ENCODE data around the gene KCNMA1. TPM values are rescaled to one million over a fixed set of nuclear protein-coding genes. Genes with fewer than 3 reads are reported as not detected.

KCNMA1 gene
- total and polyA plus RNA-seq, 4 experiments from 2014 or later, result 0.26 TPM; not detected in 3

DNA sequence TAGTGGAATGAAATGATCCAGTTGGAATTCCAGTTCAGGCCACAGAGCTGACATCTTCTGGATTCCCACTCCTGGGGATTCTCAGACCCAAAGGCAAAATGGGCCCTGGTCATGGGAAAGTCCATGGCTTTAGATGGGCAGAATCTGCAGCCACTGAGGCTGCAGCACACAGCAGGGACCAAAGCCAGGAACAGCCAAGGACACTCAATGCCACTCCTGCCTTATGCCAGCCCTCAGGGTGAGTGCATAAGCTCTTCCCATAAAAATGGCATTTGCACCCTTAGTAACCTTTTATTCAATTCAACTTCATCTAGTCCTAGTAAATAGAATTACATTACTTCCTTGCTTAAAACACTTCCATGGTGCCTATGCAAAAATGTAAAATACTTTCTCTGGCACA, 274.4 kb downstream of the KCNMA1 start:
- DNase-seq, result no peak
- H3K9me3 Mint-ChIP-seq, result peaks cover 0 to 3% (median 0%) of the 10 kb centered on the region in 8 donors
- H3K27ac Mint-ChIP-seq, result no peak overlapping the region
- Histone ChIP-seq H3K9me3 (ENCODE audit: control insufficient read depth in 1 of 2, low read length in 2 of 2) (no peaks in the 10 kb centered on the region), H3K36me3 (ENCODE audit: insufficient read depth, low read length) (no peaks in the 10 kb centered on the region), H3K27me3 (ENCODE audit: insufficient read depth, low read length) (no peaks in the 10 kb centered on the region), H3K4me1 (ENCODE audit: insufficient read depth, low read length) (no peaks in the 10 kb centered on the region), H3K4me3 (ENCODE audit: low read length in 2 of 2) (no peak overlapping the region), H3K27ac (ENCODE audit: low read depth, low read length) (no peak overlapping the region)
- no peaks in the 10 kb centered on the region for H3K36me3 Mint-ChIP-seq
- ChIA-PET CTCF (ENCODE audit: partially characterized antibody) (no interaction called here), POLR2A (ENCODE audit: partially characterized antibody) (no interaction called here)
- intact Hi-C loops (cut with micrococcal nuclease), result no loop called here
- H3K4me1 Mint-ChIP-seq, result no peaks in the 10 kb centered on the region
- no peaks in the 10 kb centered on the region for H3K27me3 Mint-ChIP-seq
- H3K4me3 Mint-ChIP-seq, result no peak overlapping the region

DNA sequence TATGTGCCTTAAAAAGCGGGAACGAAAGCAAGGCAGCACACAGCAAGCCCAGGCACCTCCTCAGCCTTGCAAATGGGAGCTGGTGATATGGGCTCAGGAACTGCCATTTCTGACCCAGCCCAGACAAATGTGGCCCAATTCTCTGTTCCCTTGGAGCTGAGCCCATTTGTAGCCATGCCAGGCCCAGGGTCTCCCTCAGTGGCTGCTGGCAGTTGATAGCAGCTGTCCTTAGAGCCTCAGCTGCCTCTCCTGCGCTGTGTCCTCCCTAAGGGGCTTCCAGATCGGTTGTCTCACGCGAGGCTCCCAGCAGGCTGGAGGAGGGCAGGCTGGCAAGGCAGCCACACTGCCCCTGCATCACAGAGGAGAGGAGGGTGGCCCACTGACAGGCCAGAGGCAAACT, 275.8 kb downstream of the KCNMA1 start:
- POLR2A ChIA-PET (ENCODE audit: partially characterized antibody), result no interaction called here

DNA sequence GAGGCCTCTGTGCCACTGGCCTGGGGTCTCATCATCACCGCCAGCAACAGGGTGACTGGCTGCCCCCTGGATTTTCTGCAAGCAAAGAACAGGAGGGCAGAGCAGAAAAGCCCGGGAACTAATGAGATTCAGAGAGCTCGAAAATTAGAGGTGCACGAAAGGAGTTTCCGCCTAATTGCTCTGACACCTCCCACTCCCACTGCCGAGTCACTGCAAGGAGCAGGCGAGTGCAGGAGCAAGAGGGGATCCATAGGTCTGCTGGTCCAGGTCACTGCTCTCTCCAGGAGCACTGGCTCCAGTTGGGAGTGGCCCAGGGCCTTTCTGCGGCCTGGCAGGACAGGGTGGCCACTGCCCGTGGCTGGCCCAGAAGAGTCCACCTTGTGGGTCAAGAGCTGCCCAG, 276.2 kb downstream of the KCNMA1 start:
- intact Hi-C loops (cut with micrococcal nuclease), result no loop called here
- Mint-ChIP-seq H3K36me3 (no peaks in the 10 kb centered on the region), H3K27ac (no peak overlapping the region), H3K4me1 (no peaks in the 10 kb centered on the region), H3K9me3 (peaks cover 0 to 1% (median 0%) of the 10 kb centered on the region in 8 donors), H3K27me3 (no peaks in the 10 kb centered on the region), H3K4me3 (no peak overlapping the region)
- ChIA-PET POLR2A (ENCODE audit: partially characterized antibody) (no interaction called here), CTCF (ENCODE audit: partially characterized antibody) (no interaction called here)
- Histone ChIP-seq H3K9me3 (ENCODE audit: control insufficient read depth in 1 of 2, low read length in 2 of 2) (no peaks in the 10 kb centered on the region), H3K4me1 (ENCODE audit: insufficient read depth, low read length) (no peaks in the 10 kb centered on the region), H3K27me3 (ENCODE audit: insufficient read depth, low read length) (no peaks in the 10 kb centered on the region), H3K27ac (ENCODE audit: low read depth, low read length) (no peak overlapping the region), H3K4me3 (ENCODE audit: low read length in 2 of 2) (no peak overlapping the region), H3K36me3 (ENCODE audit: insufficient read depth, low read length) (no peaks in the 10 kb centered on the region)
- no peak for DNase-seq

More for the DNA sequence above, 275.8 kb downstream of the KCNMA1 start:
- Histone ChIP-seq H3K27me3 (ENCODE audit: insufficient read depth, low read length) (no peaks in the 10 kb centered on the region), H3K9me3 (ENCODE audit: control insufficient read depth in 1 of 2, low read length in 2 of 2) (no peaks in the 10 kb centered on the region), H3K4me3 (ENCODE audit: low read length in 2 of 2) (no peak overlapping the region), H3K36me3 (ENCODE audit: insufficient read depth, low read length) (no peaks in the 10 kb centered on the region), H3K27ac (ENCODE audit: low read depth, low read length) (no peak overlapping the region), H3K4me1 (ENCODE audit: insufficient read depth, low read length) (no peaks in the 10 kb centered on the region)
- no peak for DNase-seq
- Mint-ChIP-seq H3K36me3 (no peaks in the 10 kb centered on the region), H3K4me3 (no peak overlapping the region), H3K9me3 (peaks cover 0 to under 1% (median 0%) of the 10 kb centered on the region in 8 donors), H3K4me1 (no peaks in the 10 kb centered on the region), H3K27ac (no peak overlapping the region), H3K27me3 (no peaks in the 10 kb centered on the region)
- CTCF ChIA-PET (ENCODE audit: partially characterized antibody), result no interaction called here
- intact Hi-C loops (cut with micrococcal nuclease), result no loop called here

DNA sequence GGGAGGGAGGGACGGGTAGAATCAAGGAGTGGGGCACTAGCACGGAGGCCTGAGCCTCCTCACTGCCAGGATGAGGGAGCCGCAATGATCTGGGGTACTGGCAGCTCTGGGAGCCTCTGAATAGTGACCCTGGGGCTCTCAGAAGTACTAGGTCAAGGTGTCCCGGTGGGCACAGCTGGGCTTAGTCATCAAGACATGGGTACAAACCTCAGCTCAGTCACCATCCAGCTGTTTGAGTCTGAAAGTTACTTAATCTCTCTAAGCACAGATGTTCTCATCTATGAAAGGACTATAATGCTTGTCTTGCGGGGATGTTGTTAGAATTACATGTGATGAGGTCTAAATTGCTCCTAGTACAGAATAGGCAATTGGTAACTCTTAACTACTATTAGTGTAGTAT, 276.8 kb downstream of the KCNMA1 start:
- no peaks in the 10 kb centered on the region for H3K27me3 Mint-ChIP-seq
- H3K4me3 Mint-ChIP-seq, result no peak overlapping the region
- H3K4me1 ChIP-seq (ENCODE audit: insufficient read depth, low read length), result no peaks in the 10 kb centered on the region
- no peaks in the 10 kb centered on the region for H3K36me3 ChIP-seq (ENCODE audit: insufficient read depth, low read length)
- no peaks in the 10 kb centered on the region for H3K36me3 Mint-ChIP-seq
- no peaks in the 10 kb centered on the region for H3K4me1 Mint-ChIP-seq
- no peak overlapping the region for H3K27ac ChIP-seq (ENCODE audit: low read depth, low read length)
- intact Hi-C loops (cut with micrococcal nuclease), result no loop called here
- H3K27ac Mint-ChIP-seq, result no peak overlapping the region
- no peaks in the 10 kb centered on the region for H3K27me3 ChIP-seq (ENCODE audit: insufficient read depth, low read length)
- H3K9me3 ChIP-seq (ENCODE audit: control insufficient read depth in 1 of 2, low read length in 2 of 2), result no peaks in the 10 kb centered on the region
- ChIA-PET CTCF (ENCODE audit: partially characterized antibody) (no interaction called here), POLR2A (ENCODE audit: partially characterized antibody) (no interaction called here)
- H3K4me3 ChIP-seq (ENCODE audit: low read length in 2 of 2), result no peak overlapping the region
- H3K9me3 Mint-ChIP-seq, result peaks cover 0 to 1% (median 0%) of the 10 kb centered on the region in 8 donors
- no peak for DNase-seq

DNA sequence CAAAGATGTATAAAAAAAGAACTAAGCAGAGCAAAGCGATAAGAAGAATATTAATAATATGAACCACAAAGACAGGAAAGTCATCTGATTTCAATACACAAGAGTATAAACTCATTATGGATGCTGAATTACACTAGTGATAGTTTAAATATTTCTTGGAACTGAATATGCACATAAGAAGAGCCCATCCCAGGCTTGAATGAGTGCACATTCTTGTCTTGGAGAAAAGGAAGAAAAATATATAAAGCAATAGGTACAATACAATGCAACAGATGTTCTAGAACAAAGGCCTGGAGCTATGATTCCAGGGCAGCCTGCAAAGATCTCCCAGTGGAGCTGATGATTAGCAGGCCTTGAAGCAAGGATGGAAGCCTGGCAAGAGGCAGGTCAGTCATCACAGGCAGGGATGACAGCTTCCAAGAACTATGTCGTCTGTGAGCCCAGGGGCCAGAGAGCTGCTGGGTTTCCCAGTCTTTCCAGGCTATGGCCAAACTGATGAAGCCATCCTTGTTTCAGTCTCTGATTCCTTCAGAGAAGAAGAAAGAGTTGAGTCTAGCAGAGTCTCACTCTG, 277.6 kb downstream of the KCNMA1 start:
- no peak overlapping the region for H3K27ac Mint-ChIP-seq
- H3K36me3 ChIP-seq (ENCODE audit: insufficient read depth, low read length), result no peaks in the 10 kb centered on the region

DNA sequence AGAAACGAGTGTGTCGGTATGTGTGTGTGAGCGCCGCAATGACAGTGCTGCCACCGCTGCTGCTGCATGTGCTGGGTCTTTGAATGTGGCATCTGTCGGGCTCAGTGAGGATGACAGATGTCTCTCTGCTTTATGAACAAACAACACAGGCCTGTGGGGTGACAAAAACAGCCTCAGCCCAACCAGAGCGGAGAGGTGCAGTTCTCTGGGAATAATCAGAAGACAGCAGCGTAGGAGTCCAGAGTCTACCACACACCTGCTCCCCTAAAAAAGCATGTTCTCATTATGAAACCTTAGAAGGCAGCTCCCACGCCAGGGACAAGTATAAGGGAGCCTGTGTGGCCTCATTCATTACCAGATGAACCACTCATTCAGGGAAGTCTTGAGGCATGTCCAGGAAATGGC, 278.3 kb downstream of the KCNMA1 start:
- Histone ChIP-seq H3K4me1 (ENCODE audit: insufficient read depth, low read length) (no peaks in the 10 kb centered on the region), H3K36me3 (ENCODE audit: insufficient read depth, low read length) (no peaks in the 10 kb centered on the region), H3K9me3 (ENCODE audit: control insufficient read depth in 1 of 2, low read length in 2 of 2) (no peaks in the 10 kb centered on the region), H3K27ac (ENCODE audit: low read depth, low read length) (no peak overlapping the region), H3K27me3 (ENCODE audit: insufficient read depth, low read length) (no peaks in the 10 kb centered on the region), H3K4me3 (ENCODE audit: low read length in 2 of 2) (no peak overlapping the region)
- no peak overlapping the region for H3K4me3 Mint-ChIP-seq
- POLR2A ChIA-PET (ENCODE audit: partially characterized antibody), result no interaction called here
- no peak overlapping the region for H3K27ac Mint-ChIP-seq
- peaks cover 0 to 2% (median 0%) of the 10 kb centered on the region in 8 donors for H3K9me3 Mint-ChIP-seq
- H3K36me3 Mint-ChIP-seq, result no peaks in the 10 kb centered on the region
- no peaks in the 10 kb centered on the region for H3K4me1 Mint-ChIP-seq
- no peak for DNase-seq
- CTCF ChIA-PET (ENCODE audit: partially characterized antibody), result no interaction called here
- no peaks in the 10 kb centered on the region for H3K27me3 Mint-ChIP-seq
- intact Hi-C loops (cut with micrococcal nuclease), result no loop called here

More for the DNA sequence above, 277.6 kb downstream of the KCNMA1 start:
- CTCF ChIA-PET (ENCODE audit: partially characterized antibody), result no interaction called here
- no peak overlapping the region for H3K27ac ChIP-seq (ENCODE audit: low read depth, low read length)
- no peaks in the 10 kb centered on the region for H3K27me3 Mint-ChIP-seq
- H3K27me3 ChIP-seq (ENCODE audit: insufficient read depth, low read length), result no peaks in the 10 kb centered on the region
- H3K4me1 Mint-ChIP-seq, result no peaks in the 10 kb centered on the region
- no peaks in the 10 kb centered on the region for H3K9me3 ChIP-seq (ENCODE audit: control insufficient read depth in 1 of 2, low read length in 2 of 2)
- H3K4me3 Mint-ChIP-seq, result no peak overlapping the region
- POLR2A ChIA-PET (ENCODE audit: partially characterized antibody), result no interaction called here
- H3K4me3 ChIP-seq (ENCODE audit: low read length in 2 of 2), result no peak overlapping the region
- intact Hi-C loops (cut with micrococcal nuclease), result no loop called here
- no peak for DNase-seq
- peaks cover 0 to 2% (median 0%) of the 10 kb centered on the region in 8 donors for H3K9me3 Mint-ChIP-seq
- H3K36me3 Mint-ChIP-seq, result no peaks in the 10 kb centered on the region
- H3K4me1 ChIP-seq (ENCODE audit: insufficient read depth, low read length), result no peaks in the 10 kb centered on the region

DNA sequence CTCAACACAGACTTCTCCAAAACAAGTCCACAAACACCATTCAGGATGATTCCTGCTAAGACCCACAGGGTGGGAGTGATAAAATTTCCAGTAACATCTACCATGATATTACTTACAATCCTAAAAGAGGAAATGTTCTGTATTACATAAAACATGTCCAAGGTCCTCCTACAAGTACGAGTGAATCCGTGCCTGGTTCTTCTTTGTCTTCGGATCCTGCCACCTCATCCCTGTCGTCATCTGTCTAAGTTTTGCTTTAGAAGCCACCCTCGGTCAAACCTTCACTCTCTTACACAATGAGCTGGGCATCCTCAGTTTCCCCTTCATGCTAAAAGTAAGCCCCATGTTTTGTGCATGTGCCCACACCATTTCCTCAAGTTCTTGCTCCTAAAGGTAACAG, 279.0 kb downstream of the KCNMA1 start:
- Histone ChIP-seq H3K4me3 (ENCODE audit: low read length in 2 of 2) (no peak overlapping the region), H3K36me3 (ENCODE audit: insufficient read depth, low read length) (no peaks in the 10 kb centered on the region), H3K4me1 (ENCODE audit: insufficient read depth, low read length) (no peaks in the 10 kb centered on the region), H3K9me3 (ENCODE audit: control insufficient read depth in 1 of 2, low read length in 2 of 2) (no peaks in the 10 kb centered on the region), H3K27me3 (ENCODE audit: insufficient read depth, low read length) (no peaks in the 10 kb centered on the region), H3K27ac (ENCODE audit: low read depth, low read length) (no peak overlapping the region)
- Mint-ChIP-seq H3K4me1 (no peaks in the 10 kb centered on the region), H3K9me3 (peaks cover 0 to 2% (median 0%) of the 10 kb centered on the region in 8 donors), H3K27me3 (no peaks in the 10 kb centered on the region), H3K27ac (no peak overlapping the region), H3K4me3 (no peak overlapping the region), H3K36me3 (no peaks in the 10 kb centered on the region)
- POLR2A ChIA-PET (ENCODE audit: partially characterized antibody), result no interaction called here
- CTCF ChIA-PET (ENCODE audit: partially characterized antibody), result no interaction called here
- intact Hi-C loops (cut with micrococcal nuclease), result no loop called here
- DNase-seq, result no peak

Data from CD4-positive, alpha-beta memory T cell (primary cell).